KMS-11 (cell line): ENCODE results near the gene CNTN1.

Experiments
- H2AFZ ChIP-seq: fragments of 200-600 bp; sonication (generic); 2 replicates; pipeline ENCODE4 v1.6.1; 2016; ENCODE audit warnings: antibody characterized with exemption, mixed run types, low read depth
- H3K27ac ChIP-seq: fragments of 200-600 bp; sonication (generic); 2 replicates; pipeline ENCODE4 v1.6.1; 2016; ENCODE audit warnings: mild to moderate bottlenecking, mixed run types
- H3K27me3 ChIP-seq: fragments of 200-600 bp; sonication (generic); 2 replicates; pipeline ENCODE4 v1.6.1; 2017; ENCODE audit warnings: mild to moderate bottlenecking, low read depth, mixed run types, moderate library complexity; ENCODE audit not compliant: insufficient read depth
- H3K36me3 ChIP-seq: fragments of 200-600 bp; sonication (generic); 2 replicates; pipeline ENCODE4 v1.6.1; 2017; ENCODE audit warnings: mild to moderate bottlenecking, mixed run types; ENCODE audit not compliant: insufficient read depth
- H3K4me1 ChIP-seq: fragments of 200-600 bp; sonication (generic); 2 replicates; pipeline ENCODE4 v1.6.1; 2016; ENCODE audit warnings: mild to moderate bottlenecking, low read depth, mixed run types; ENCODE audit not compliant: poor library complexity, severe bottlenecking
- H3K4me2 ChIP-seq: fragments of 200-600 bp; sonication (generic); 2 replicates; pipeline ENCODE4 v1.7.0; 2016; ENCODE audit warnings: mild to moderate bottlenecking, mixed run types
- H3K4me3 ChIP-seq: fragments of 200-600 bp; sonication (generic); IDR thresholded peaks from 2 replicates; pipeline ENCODE4 v1.6.1; 2017; ENCODE audit warnings: low read depth, low read length, mixed read lengths; ENCODE audit not compliant: insufficient read depth
- H3K79me2 ChIP-seq: fragments of 200-600 bp; sonication (generic); 2 replicates; pipeline ENCODE4 v1.6.1; 2016; ENCODE audit warnings: low read depth, mixed run types; ENCODE audit not compliant: insufficient read depth
- H3K9ac ChIP-seq: fragments of 200-600 bp; sonication (generic); 2 replicates; pipeline ENCODE4 v1.6.1; 2016; ENCODE audit warnings: mild to moderate bottlenecking, mixed run types
- H4K20me1 ChIP-seq: fragments of 200-600 bp; sonication (generic); 2 replicates; pipeline ENCODE4 v1.6.1; 2016; ENCODE audit warnings: mild to moderate bottlenecking, mixed run types; ENCODE audit not compliant: insufficient read depth
- CTCF ChIP-seq: fragments of 200-600 bp; sonication (generic); conservative IDR thresholded peaks from 2 replicates; pipeline ENCODE4 v1.6.1; 2017; ENCODE audit warnings: low read depth, mild to moderate bottlenecking, antibody characterized with exemption, low read length, moderate library complexity, mixed read lengths

CNTN1 gene

DNA sequence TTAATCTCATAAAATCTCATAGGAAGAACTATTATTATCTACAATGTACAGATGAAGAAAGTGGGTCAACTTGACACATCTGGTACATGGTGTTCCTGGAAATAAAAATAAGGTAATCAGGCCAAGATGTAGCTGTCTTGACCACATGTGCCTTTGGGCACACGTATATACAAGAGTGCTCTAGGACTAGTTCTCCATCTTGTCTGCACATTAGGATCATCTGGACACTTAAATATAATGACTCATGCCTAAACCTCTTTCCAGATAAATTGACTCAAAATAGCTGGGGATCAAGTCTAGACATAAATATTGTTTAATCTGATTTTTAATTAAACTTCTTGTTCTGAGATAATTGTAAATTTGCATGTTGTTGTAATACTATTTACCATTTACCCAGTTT, 182.6 kb downstream of the CNTN1 start:
- Histone ChIP-seq H3K27ac (no peak overlapping the region), H4K20me1 (no peaks in the 10 kb centered on the region), H3K27me3 (no peaks in the 10 kb centered on the region), H3K9ac (no peak overlapping the region), H3K4me1 (no peaks in the 10 kb centered on the region), H2AFZ (no peak overlapping the region), H3K79me2 (no peaks in the 10 kb centered on the region), H3K4me2 (no peak overlapping the region), H3K4me3 (no peak overlapping the region), H3K36me3 (no peaks in the 10 kb centered on the region)
- no peak for TF ChIP-seq CTCF

- Histone ChIP-seq H3K4me2 (no peak overlapping the region), H3K4me3 (no peak overlapping the region)
Observed at GRCh38 chr12:40889329-40889728, 197.1 kb downstream of the CNTN1 start.

DNA sequence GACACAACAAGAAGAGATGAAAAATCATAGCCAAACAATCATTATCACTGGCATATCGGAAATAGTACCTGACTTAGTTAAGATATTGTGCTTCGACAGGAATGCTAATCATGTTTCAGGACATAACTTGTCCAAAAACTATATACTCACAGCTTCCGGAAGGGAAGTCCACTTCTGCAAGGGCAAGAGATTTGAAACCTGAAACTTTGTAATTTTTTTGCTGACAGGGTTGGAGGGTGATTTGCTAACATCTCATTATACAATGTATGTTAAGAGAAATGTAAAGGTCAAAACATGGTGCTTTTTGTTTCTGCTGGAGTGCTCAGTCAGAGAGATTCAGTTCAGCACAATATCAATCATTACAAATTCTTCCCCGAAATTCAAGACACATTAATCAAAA, 200.3 kb downstream of the CNTN1 start:
- Histone ChIP-seq H3K4me1 (no peaks in the 10 kb centered on the region), H3K36me3 (no peaks in the 10 kb centered on the region), H3K27me3 (no peaks in the 10 kb centered on the region), H3K9ac (no peak overlapping the region), H3K27ac (no peak overlapping the region), H3K4me3 (no peak overlapping the region), H4K20me1 (no peaks in the 10 kb centered on the region), H3K79me2 (no peaks in the 10 kb centered on the region), H3K4me2 (no peak overlapping the region), H2AFZ (no peak overlapping the region)
- no peak for TF ChIP-seq CTCF

More at GRCh38 chr12:40889329-40889728, 197.1 kb downstream of the CNTN1 start:
- Histone ChIP-seq H3K79me2 (no peaks in the 10 kb centered on the region), H4K20me1 (no peaks in the 10 kb centered on the region), H3K27me3 (no peaks in the 10 kb centered on the region), H3K9ac (no peak overlapping the region), H3K36me3 (no peaks in the 10 kb centered on the region), H2AFZ (no peak overlapping the region), H3K4me1 (no peaks in the 10 kb centered on the region), H3K27ac (no peak overlapping the region)
- no peak for TF ChIP-seq CTCF

- H3K36me3 ChIP-seq: no peaks in the 10 kb centered on the region
- H2AFZ ChIP-seq: no peak overlapping the region
- no peak overlapping the region for H3K27ac ChIP-seq
- no peak overlapping the region for H3K4me2 ChIP-seq
- no peaks in the 10 kb centered on the region for H3K4me1 ChIP-seq
- no peak overlapping the region for H3K4me3 ChIP-seq
- no peaks in the 10 kb centered on the region for H4K20me1 ChIP-seq
- H3K27me3 ChIP-seq: no peaks in the 10 kb centered on the region
- H3K79me2 ChIP-seq: no peaks in the 10 kb centered on the region
- TF ChIP-seq CTCF: no peak
- no peak overlapping the region for H3K9ac ChIP-seq
Observed at GRCh38 chr12:40898505-40898904, 206.3 kb downstream of the CNTN1 start.
